Measurements from ENCODE around the gene MRRF.

MRRF gene

GRCh38 chr9:122370869-122371755 lies 106.4 kb downstream of the MRRF start, which contains the start of gene PTGS1:
Gene PTGS1, plus strand, starts transcription at chr9:122371024. Its CDS starts 61 bp downstream, at chr9:122371085.
- TF ChIP-seq POLR2AphosphoS5 (IDR thresholded peaks at IDR 0.05; ENCODE audit: low read depth, low read length) (no peak), REST (IDR thresholded peaks at IDR 0.05; ENCODE audit: insufficient read depth in 1 of 2, low read depth in 2 of 2, low read length in 2 of 2) (no peak), FOXP2 (optimal IDR thresholded peaks at IDR 0.05; ENCODE audit: borderline replicate concordance, extremely low read depth, extremely low read length, insufficient read depth) (no peak), SIN3A (IDR thresholded peaks at IDR 0.05; ENCODE audit: borderline replicate concordance, insufficient read depth, low read length) (no peak), TAF1 (IDR thresholded peaks at IDR 0.05; ENCODE audit: borderline replicate concordance, insufficient read depth, low read length) (no peak)

GRCh38 chr9:122371846-122372245 lies 107.2 kb downstream of the MRRF start:
- no peak for TF ChIP-seq SIN3A (IDR thresholded peaks at IDR 0.05; ENCODE audit: borderline replicate concordance, insufficient read depth, low read length)
- TF ChIP-seq REST (IDR thresholded peaks at IDR 0.05; ENCODE audit: insufficient read depth in 1 of 2, low read depth in 2 of 2, low read length in 2 of 2): no peak
- TF ChIP-seq TAF1 (IDR thresholded peaks at IDR 0.05; ENCODE audit: borderline replicate concordance, insufficient read depth, low read length): no peak
- TF ChIP-seq POLR2AphosphoS5 (IDR thresholded peaks at IDR 0.05; ENCODE audit: low read depth, low read length): no peak
- TF ChIP-seq FOXP2 (optimal IDR thresholded peaks at IDR 0.05; ENCODE audit: borderline replicate concordance, extremely low read depth, extremely low read length, insufficient read depth): no peak

GRCh38 chr9:122372856-122373845 lies 108.5 kb downstream of the MRRF start:
- TF ChIP-seq FOXP2 (optimal IDR thresholded peaks at IDR 0.05; ENCODE audit: borderline replicate concordance, extremely low read depth, extremely low read length, insufficient read depth) (no peak), SIN3A (IDR thresholded peaks at IDR 0.05; ENCODE audit: borderline replicate concordance, insufficient read depth, low read length) (no peak), REST (IDR thresholded peaks at IDR 0.05; ENCODE audit: insufficient read depth in 1 of 2, low read depth in 2 of 2, low read length in 2 of 2) (no peak), POLR2AphosphoS5 (IDR thresholded peaks at IDR 0.05; ENCODE audit: low read depth, low read length) (no peak), TAF1 (IDR thresholded peaks at IDR 0.05; ENCODE audit: borderline replicate concordance, insufficient read depth, low read length) (no peak)

GRCh38 chr9:122374885-122375420 lies 110.3 kb downstream of the MRRF start:
- TF ChIP-seq POLR2AphosphoS5 (IDR thresholded peaks at IDR 0.05; ENCODE audit: low read depth, low read length) (no peak), FOXP2 (optimal IDR thresholded peaks at IDR 0.05; ENCODE audit: borderline replicate concordance, extremely low read depth, extremely low read length, insufficient read depth) (no peak), TAF1 (IDR thresholded peaks at IDR 0.05; ENCODE audit: borderline replicate concordance, insufficient read depth, low read length) (no peak), REST (IDR thresholded peaks at IDR 0.05; ENCODE audit: insufficient read depth in 1 of 2, low read depth in 2 of 2, low read length in 2 of 2) (no peak), SIN3A (IDR thresholded peaks at IDR 0.05; ENCODE audit: borderline replicate concordance, insufficient read depth, low read length) (no peak)
